Body of pancreas (tissue), 4 donors: ENCODE measurements around the gene BMP7. TPM values are rescaled to one million over a fixed set of nuclear protein-coding genes. Genes with fewer than 3 reads are reported as not detected.

Experiments
- ATAC-seq: fragments of 150-250 bp; one replicate; pipeline ENCODE4 v1.9.1; 2016
- DNase-seq, 4 donors: peaks; one replicate each; pipeline ENCODE4 v3.0.0-alpha.2; 2019
- H3K27ac ChIP-seq, 4 donors: fragments of 200-600 bp; sonication (generic); 1 replicate in 3 of 4; 2 replicates in 1 of 4; pipeline versions ENCODE4 v1.5.1 to v1.6.1; 2016 to 2019; ENCODE audit warnings: mild to moderate bottlenecking in 1 of 4, mixed read lengths in 1 of 4, moderate library complexity in 1 of 4
- H3K27me3 ChIP-seq, 2 donors: fragments of 200-600 bp; sonication (generic); one replicate each; pipeline ENCODE4 v1.6.0; 2016; ENCODE audit warnings: mild to moderate bottlenecking in 1 of 2
- H3K36me3 ChIP-seq, 2 donors: fragments of 200-600 bp; sonication (generic); replicated peaks in 1 of 2; 2 replicates each; pipeline ENCODE4 v1.5.1; 2016; ENCODE audit warnings: low read depth in 2 of 2; ENCODE audit not compliant: insufficient read depth in 1 of 2
- H3K4me1 ChIP-seq: fragments of 200-600 bp; sonication (generic); one replicate; pipeline ENCODE4 v1.6.0; 2016
- H3K4me3 ChIP-seq, 2 donors: fragments of 200-600 bp; sonication (generic); 1 replicate in 1 of 2; 2 replicates in 1 of 2; pipeline ENCODE4 v1.5.1; 2016 to 2019
- H3K9me3 ChIP-seq, 3 donors: fragments of 200-600 bp; sonication (generic); 1 replicate in 2 of 3; 2 replicates in 1 of 3; pipeline ENCODE4 v1.5.1; 2016
- CTCF ChIP-seq, 7 experiments: fragments of 450-650 bp in 4 of 7; fragments of 200-600 bp in 3 of 7; sonication (generic) in 3 of 7; IDR thresholded peaks; one replicate each; pipeline ENCODE4 v1.5.1; 2016 to 2019; ENCODE audit warnings: antibody characterized with exemption in 7 of 7
- POLR2A ChIP-seq, 3 donors: fragments of 450-650 bp; IDR thresholded peaks; one replicate each; pipeline ENCODE4 v1.6.1; 2016; ENCODE audit warnings: antibody characterized with exemption in 3 of 3, mild to moderate bottlenecking in 2 of 3
- WGBS, 2 donors: methylation state at CpG; one replicate each; pipeline ENCODE4 v1.1.5; 2017; 5-methylcytosine and 5-hydroxymethylcytosine counted together
- intact Hi-C: fragments of 100-400 bp; cut with DNase I; formaldehyde crosslinking; loops from one replicate; pipeline ENCODE4 v1.15.1; 2023
- total RNA-seq, 2 donors: library from RNA; depleted of rRNA; stranded (reverse); fragments of >200 nt; gene quantifications; one replicate each; pipeline ENCODE4 v1.1.0, GENCODE V29; 2016

Gene BMP7
- total RNA-seq, 2 donors from 2014 or later, result 4.2 TPM; not detected in 1

GRCh38 chr20:57238089-57238488 is 28.4 kb downstream of the BMP7 start:
- WGBS, 2 donors, result 87 to 90% methylated on average over 4 of the region's 4 CpGs
- Histone ChIP-seq H3K27me3 (no peaks in the 10 kb centered on the region), H3K27ac (no peak overlapping the region), H3K4me1 (no peaks in the 10 kb centered on the region), H3K36me3 (no peaks in the 10 kb centered on the region), H3K4me3 (no peak overlapping the region), H3K9me3 (no peaks in the 10 kb centered on the region)
- intact Hi-C loops, result no loop called here
- no peak for TF ChIP-seq POLR2A (IDR thresholded peaks at IDR 0.05)
- no peak for TF ChIP-seq CTCF (IDR thresholded peaks at IDR 0.05)
- ATAC-seq (no peak), DNase-seq (no peak)

DNA sequence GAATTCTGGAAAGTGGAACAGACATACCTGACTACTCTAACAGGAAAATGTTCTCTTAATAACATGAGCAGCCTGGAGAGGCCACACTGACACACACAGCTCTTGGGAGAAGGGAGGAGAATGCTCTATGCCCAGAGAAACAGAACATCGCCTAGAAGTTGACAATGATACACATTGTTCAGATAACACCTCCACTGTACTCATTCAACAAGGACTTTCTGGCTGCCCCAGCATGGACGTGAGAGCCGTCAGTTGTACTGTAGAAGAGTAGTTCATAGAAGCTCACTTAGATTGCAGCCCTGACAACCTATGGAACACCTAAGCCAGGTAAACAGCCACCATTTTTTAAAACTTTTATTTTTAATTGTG is 28.9 kb downstream of the BMP7 start:
- Histone ChIP-seq H3K27me3 (no peaks in the 10 kb centered on the region), H3K36me3 (no peaks in the 10 kb centered on the region), H3K27ac (no peak overlapping the region), H3K4me1 (no peaks in the 10 kb centered on the region), H3K4me3 (no peak overlapping the region), H3K9me3 (no peaks in the 10 kb centered on the region)
- no peak for DNase-seq
- intact Hi-C loops, result no loop called here
- no peak for TF ChIP-seq CTCF (IDR thresholded peaks at IDR 0.05)
- 45 to 61% methylated on average over 3 of the region's 3 CpGs for WGBS, 2 donors
- ATAC-seq, result no peak

DNA sequence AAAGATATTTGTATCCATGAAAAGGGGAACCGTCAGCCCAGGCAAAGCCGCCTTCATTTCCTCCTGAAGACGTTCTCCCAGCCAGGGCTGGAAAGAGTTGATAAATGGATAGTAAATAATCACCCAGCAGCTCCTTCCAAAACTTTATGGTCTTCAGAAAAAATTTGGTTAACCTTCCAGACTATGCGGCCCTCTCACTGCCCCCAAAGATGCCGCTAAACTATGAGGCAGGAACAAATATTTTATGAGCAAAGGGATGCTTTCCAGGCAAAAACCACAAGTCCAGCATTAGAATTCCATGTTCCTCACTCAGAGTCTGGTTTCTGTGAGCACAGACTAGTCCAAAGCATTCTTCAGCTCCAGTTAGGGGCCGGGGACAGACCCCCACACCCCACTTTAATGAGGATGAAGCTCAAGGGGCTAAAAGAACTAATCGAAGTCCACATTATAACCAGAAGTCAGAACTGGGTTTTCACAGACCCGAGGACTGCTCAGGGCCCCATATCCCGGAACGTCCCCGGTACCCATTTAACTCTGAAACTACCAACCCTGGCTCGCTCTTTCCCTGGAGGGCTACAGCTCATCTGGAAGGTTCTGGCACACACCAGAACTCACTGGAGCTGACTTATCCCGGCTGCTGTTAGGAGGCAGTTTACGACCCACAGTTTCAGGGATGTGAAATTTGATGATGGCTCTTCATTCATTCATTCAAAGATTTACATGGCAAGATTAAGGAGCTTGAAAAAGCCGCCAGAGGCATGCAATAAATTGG is 29.4 kb downstream of the BMP7 start:
- no peaks in the 10 kb centered on the region for H3K36me3 ChIP-seq
- H3K4me1 ChIP-seq, result no peaks in the 10 kb centered on the region
- no peak for DNase-seq
- intact Hi-C loops, result no loop called here
- H3K4me3 ChIP-seq, result no peak overlapping the region
- no peaks in the 10 kb centered on the region for H3K27me3 ChIP-seq
- no peaks in the 10 kb centered on the region for H3K9me3 ChIP-seq
- ATAC-seq, result no peak
- WGBS, 2 donors, result 60 to 62% methylated on average over 11 to 15 of the region's 15 CpGs
- TF ChIP-seq CTCF (IDR thresholded peaks at IDR 0.05), result no peak
- TF ChIP-seq POLR2A (IDR thresholded peaks at IDR 0.05), result no peak
- no peak overlapping the region for H3K27ac ChIP-seq

DNA sequence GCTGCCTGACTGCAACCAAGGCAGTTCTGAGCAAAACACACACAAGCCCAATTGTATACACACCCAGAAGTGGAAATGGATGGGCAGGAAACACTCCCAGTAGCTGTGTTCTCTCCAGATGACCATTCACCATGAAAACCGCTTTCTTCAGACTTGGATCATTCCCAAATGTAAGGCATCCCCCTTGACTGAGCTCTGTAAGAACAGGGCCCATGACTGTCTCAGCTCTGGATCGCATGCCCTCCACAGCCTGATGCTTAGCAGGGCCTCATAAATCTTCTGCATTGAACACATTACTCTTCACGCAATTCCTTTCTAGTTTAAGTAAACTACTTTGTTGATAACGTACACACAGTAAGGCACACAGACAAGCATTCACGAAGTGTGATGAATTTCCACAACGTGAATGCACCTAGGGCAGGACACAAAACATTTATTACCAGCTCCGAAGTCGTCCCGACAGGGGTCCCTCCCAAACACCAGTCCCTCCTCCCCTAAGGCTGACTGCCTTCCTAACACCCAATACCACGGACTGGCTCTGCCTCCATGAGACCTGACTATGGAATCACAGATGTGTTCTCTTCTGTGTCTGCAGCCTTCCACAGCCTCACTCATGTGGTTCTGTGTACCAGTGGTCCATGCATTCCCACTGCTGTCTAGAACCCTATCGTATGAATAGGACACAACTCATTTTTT is 31.7 kb downstream of the BMP7 start:
- ATAC-seq (no peak), DNase-seq (no peak)
- WGBS, 2 donors, result 36 to 57% methylated on average over 11 of the region's 11 CpGs
- H3K36me3 ChIP-seq, result no peaks in the 10 kb centered on the region
- TF ChIP-seq POLR2A (IDR thresholded peaks at IDR 0.05) (no peak), CTCF (IDR thresholded peaks at IDR 0.05) (no peak)
- no peaks in the 10 kb centered on the region for H3K4me1 ChIP-seq
- intact Hi-C loops, result no loop called here
- no peaks in the 10 kb centered on the region for H3K27me3 ChIP-seq
- no peak overlapping the region for H3K4me3 ChIP-seq
- H3K27ac ChIP-seq, result no peak overlapping the region
- H3K9me3 ChIP-seq, result no peaks in the 10 kb centered on the region
